ENCODE measurements around the gene HERPUD1. TPM values are rescaled to one million over a fixed set of nuclear protein-coding genes. Genes with fewer than 3 reads are reported as not detected.

Gene HERPUD1
- total and polyA plus RNA-seq, 4 donors, result 57.8 to 219 (median 118) TPM

DNA sequence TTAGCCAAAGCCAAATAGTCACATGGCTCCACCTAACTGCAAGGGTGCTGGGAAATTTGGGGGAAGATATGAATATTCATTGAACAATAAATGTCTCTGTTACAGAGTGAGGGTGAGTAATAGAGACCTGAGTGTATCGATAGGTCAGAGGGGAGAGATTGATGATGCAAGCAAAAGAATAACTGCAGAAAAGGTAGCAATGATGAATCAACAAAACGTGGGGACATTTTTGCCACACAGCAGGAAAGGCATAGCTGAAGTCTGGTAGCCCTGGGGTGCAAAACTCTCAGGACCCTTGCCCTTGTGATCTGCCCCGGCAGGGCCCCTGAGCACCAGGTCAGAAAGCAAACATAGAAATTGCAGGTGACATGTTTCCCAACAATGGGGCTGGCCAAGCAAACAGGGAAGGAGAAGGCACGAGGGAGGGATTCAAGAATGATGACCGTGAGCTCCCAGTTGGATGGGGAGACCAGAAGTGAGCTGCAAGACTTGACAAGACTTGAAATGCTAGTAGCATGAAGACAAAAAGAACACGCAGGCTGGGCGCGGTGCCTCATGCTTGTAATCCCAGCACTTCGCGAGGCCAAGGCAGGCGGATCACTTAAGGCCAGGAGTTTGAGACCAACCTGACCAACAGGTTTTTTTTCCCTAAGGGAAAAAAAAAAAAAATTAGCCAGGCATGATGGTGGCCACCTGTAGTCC lies 12.7 kb upstream of the HERPUD1 start:
- DNase-seq (ENCODE audit: low spot score), result no peak
- Histone ChIP-seq H3K4me1 (ENCODE audit: control insufficient read depth in 4 of 4, insufficient read depth in 4 of 4, low read length in 3 of 4) (peaks cover 0 to 21% (median 7%) of the 10 kb centered on the region in 4 donors), H3K27ac (ENCODE audit: low read depth in 1 of 2, low read length in 2 of 2) (no peak overlapping the region)

DNA sequence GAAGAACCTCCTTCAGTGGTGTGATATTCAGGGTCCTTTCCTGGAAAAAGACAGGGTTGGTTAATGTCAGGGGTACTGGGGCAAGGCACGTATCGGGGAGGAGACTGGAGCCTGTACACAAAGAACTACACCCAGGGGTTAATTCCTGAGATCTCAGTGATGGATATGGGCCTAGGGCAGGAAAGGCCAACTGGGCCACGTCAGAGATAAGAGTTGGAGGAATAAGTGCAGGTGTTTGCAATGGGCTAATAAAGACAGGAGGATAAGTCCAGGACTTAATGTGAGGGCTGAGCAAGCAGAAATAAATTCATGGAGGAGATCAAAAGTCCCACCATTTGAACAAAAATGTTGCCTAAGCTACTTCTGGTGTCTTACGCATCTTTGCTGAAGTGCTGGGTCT lies 10.4 kb upstream of the HERPUD1 start:
- Histone ChIP-seq H3K4me1 (ENCODE audit: control insufficient read depth in 4 of 4, insufficient read depth in 4 of 4, low read length in 3 of 4) (peaks cover 0 to 21% (median 7%) of the 10 kb centered on the region in 4 donors), H3K27ac (ENCODE audit: low read depth in 1 of 2, low read length in 2 of 2) (no peak overlapping the region), H3K9ac (ENCODE audit: low read depth in 1 of 2, low read length in 2 of 2) (no peak overlapping the region), H3K4me3 (ENCODE audit: low read depth in 1 of 3, low read length in 3 of 3) (no peak overlapping the region), H3K36me3 (ENCODE audit: control insufficient read depth in 4 of 4, insufficient read depth in 3 of 4, low read depth in 1 of 4, low read length in 3 of 4) (no peaks in the 10 kb centered on the region), H3K9me3 (ENCODE audit: control insufficient read depth in 4 of 4, low read length in 3 of 4) (no peaks in the 10 kb centered on the region), H3K27me3 (ENCODE audit: control insufficient read depth in 4 of 4, insufficient read depth in 4 of 4, low read length in 3 of 4) (no peaks in the 10 kb centered on the region)
- TF ChIP-seq, protein P1, sequence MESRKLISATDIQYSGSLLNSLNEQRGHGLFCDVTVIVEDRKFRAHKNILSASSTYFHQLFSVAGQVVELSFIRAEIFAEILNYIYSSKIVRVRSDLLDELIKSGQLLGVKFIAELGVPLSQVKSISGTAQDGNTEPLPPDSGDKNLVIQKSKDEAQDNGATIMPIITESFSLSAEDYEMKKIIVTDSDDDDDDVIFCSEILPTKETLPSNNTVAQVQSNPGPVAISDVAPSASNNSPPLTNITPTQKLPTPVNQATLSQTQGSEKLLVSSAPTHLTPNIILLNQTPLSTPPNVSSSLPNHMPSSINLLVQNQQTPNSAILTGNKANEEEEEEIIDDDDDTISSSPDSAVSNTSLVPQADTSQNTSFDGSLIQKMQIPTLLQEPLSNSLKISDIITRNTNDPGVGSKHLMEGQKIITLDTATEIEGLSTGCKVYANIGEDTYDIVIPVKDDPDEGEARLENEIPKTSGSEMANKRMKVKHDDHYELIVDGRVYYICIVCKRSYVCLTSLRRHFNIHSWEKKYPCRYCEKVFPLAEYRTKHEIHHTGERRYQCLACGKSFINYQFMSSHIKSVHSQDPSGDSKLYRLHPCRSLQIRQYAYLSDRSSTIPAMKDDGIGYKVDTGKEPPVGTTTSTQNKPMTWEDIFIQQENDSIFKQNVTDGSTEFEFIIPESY (IDR thresholded peaks at IDR 0.05), result no peak
- TF ChIP-seq, protein P2, sequence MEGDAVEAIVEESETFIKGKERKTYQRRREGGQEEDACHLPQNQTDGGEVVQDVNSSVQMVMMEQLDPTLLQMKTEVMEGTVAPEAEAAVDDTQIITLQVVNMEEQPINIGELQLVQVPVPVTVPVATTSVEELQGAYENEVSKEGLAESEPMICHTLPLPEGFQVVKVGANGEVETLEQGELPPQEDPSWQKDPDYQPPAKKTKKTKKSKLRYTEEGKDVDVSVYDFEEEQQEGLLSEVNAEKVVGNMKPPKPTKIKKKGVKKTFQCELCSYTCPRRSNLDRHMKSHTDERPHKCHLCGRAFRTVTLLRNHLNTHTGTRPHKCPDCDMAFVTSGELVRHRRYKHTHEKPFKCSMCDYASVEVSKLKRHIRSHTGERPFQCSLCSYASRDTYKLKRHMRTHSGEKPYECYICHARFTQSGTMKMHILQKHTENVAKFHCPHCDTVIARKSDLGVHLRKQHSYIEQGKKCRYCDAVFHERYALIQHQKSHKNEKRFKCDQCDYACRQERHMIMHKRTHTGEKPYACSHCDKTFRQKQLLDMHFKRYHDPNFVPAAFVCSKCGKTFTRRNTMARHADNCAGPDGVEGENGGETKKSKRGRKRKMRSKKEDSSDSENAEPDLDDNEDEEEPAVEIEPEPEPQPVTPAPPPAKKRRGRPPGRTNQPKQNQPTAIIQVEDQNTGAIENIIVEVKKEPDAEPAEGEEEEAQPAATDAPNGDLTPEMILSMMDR (IDR thresholded peaks at IDR 0.05; ENCODE audit: low read depth, low read length, missing input control), result no peak
- TF ChIP-seq SP1 (IDR thresholded peaks at IDR 0.05) (no peak), FOXA1 (IDR thresholded peaks at IDR 0.05) (no peak), JUND (IDR thresholded peaks at IDR 0.05) (no peak), RAD21 (IDR thresholded peaks at IDR 0.05) (no peak), TAF1 (conservative IDR thresholded peaks at IDR 0.05) (no peak), FOXA2 (IDR thresholded peaks at IDR 0.05) (no peak), HNF4A (conservative IDR thresholded peaks at IDR 0.05) (no peak), HNF4G (IDR thresholded peaks at IDR 0.05) (no peak), EGR1 (IDR thresholded peaks at IDR 0.05; ENCODE audit: low read depth in 2 of 2) (no peak), RXRA (IDR thresholded peaks at IDR 0.05) (no peak), GABPA (IDR thresholded peaks at IDR 0.05 in 1 of 2, conservative IDR thresholded peaks at IDR 0.05 in 1 of 2) (no peak)
- TF ChIP-seq, protein P3, sequence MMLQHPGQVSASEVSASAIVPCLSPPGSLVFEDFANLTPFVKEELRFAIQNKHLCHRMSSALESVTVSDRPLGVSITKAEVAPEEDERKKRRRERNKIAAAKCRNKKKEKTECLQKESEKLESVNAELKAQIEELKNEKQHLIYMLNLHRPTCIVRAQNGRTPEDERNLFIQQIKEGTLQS (IDR thresholded peaks at IDR 0.05), result no peak
- TF ChIP-seq, protein P4, sequence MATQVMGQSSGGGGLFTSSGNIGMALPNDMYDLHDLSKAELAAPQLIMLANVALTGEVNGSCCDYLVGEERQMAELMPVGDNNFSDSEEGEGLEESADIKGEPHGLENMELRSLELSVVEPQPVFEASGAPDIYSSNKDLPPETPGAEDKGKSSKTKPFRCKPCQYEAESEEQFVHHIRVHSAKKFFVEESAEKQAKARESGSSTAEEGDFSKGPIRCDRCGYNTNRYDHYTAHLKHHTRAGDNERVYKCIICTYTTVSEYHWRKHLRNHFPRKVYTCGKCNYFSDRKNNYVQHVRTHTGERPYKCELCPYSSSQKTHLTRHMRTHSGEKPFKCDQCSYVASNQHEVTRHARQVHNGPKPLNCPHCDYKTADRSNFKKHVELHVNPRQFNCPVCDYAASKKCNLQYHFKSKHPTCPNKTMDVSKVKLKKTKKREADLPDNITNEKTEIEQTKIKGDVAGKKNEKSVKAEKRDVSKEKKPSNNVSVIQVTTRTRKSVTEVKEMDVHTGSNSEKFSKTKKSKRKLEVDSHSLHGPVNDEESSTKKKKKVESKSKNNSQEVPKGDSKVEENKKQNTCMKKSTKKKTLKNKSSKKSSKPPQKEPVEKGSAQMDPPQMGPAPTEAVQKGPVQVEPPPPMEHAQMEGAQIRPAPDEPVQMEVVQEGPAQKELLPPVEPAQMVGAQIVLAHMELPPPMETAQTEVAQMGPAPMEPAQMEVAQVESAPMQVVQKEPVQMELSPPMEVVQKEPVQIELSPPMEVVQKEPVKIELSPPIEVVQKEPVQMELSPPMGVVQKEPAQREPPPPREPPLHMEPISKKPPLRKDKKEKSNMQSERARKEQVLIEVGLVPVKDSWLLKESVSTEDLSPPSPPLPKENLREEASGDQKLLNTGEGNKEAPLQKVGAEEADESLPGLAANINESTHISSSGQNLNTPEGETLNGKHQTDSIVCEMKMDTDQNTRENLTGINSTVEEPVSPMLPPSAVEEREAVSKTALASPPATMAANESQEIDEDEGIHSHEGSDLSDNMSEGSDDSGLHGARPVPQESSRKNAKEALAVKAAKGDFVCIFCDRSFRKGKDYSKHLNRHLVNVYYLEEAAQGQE (IDR thresholded peaks at IDR 0.05), result no peak
- TF ChIP-seq, protein P5, sequence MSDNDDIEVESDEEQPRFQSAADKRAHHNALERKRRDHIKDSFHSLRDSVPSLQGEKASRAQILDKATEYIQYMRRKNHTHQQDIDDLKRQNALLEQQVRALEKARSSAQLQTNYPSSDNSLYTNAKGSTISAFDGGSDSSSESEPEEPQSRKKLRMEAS (IDR thresholded peaks at IDR 0.05), result no peak
- WGBS, result 78% methylated on average over 4 of the region's 4 CpGs
- DNase-seq (ENCODE audit: low spot score), result no peak

More for the DNA sequence above, 12.7 kb upstream of the HERPUD1 start:
- no peak overlapping the region for H3K9ac ChIP-seq (ENCODE audit: low read depth in 1 of 2, low read length in 2 of 2)
- TF ChIP-seq SP1 (IDR thresholded peaks at IDR 0.05) (peak; percentile 25), RAD21 (IDR thresholded peaks at IDR 0.05) (no peak), EGR1 (IDR thresholded peaks at IDR 0.05; ENCODE audit: low read depth in 2 of 2) (no peak), HNF4G (IDR thresholded peaks at IDR 0.05) (no peak), RXRA (IDR thresholded peaks at IDR 0.05) (peak; percentile 56 to 78), HNF4A (conservative IDR thresholded peaks at IDR 0.05) (peak; percentile 73 to 75), FOXA1 (IDR thresholded peaks at IDR 0.05) (no peak), FOXA2 (IDR thresholded peaks at IDR 0.05) (no peak)
- TF ChIP-seq, protein P5 (IDR thresholded peaks at IDR 0.05), result peak; percentile 24
- TF ChIP-seq, protein P3 (IDR thresholded peaks at IDR 0.05), result peak; percentile 20
- TF ChIP-seq, protein P2 (IDR thresholded peaks at IDR 0.05; ENCODE audit: low read depth, low read length, missing input control), result no peak
- H3K27me3 ChIP-seq (ENCODE audit: control insufficient read depth in 4 of 4, insufficient read depth in 4 of 4, low read length in 3 of 4), result no peaks in the 10 kb centered on the region
- 70% methylated on average over 11 of the region's 11 CpGs for WGBS
- H3K36me3 ChIP-seq (ENCODE audit: control insufficient read depth in 4 of 4, insufficient read depth in 3 of 4, low read depth in 1 of 4, low read length in 3 of 4), result no peaks in the 10 kb centered on the region
- no peak overlapping the region for H3K4me3 ChIP-seq (ENCODE audit: low read depth in 1 of 3, low read length in 3 of 3)
- no peaks in the 10 kb centered on the region for H3K9me3 ChIP-seq (ENCODE audit: control insufficient read depth in 4 of 4, low read length in 3 of 4)
